Mononuclear cell (primary cell): ENCODE data around the gene ST3GAL2. TPM values are rescaled to one million over a fixed set of nuclear protein-coding genes. Genes with fewer than 3 reads are reported as not detected.

Experiments
- H3K27me3 ChIP-seq: 2 replicates; pipeline ENCODE4 v1.6.0; 2011; ENCODE audit warnings: low read length, control low read depth; ENCODE audit not compliant: insufficient read depth
- H3K4me1 ChIP-seq: 2 replicates; pipeline ENCODE4 v1.5.1; 2011; ENCODE audit warnings: mild to moderate bottlenecking, low read length, control low read depth; ENCODE audit not compliant: insufficient read depth
- H3K4me3 ChIP-seq: 2 replicates; pipeline ENCODE4 v1.5.1; 2011; ENCODE audit warnings: mild to moderate bottlenecking, low read length, moderate library complexity
- H3K9me3 ChIP-seq: 2 replicates; pipeline ENCODE4 v1.5.1; 2011; ENCODE audit warnings: low read depth, mild to moderate bottlenecking, control low read depth, low read length
- total RNA-seq: library from RNA; depleted of rRNA; stranded (reverse); fragments of >200 nt; gene quantifications from one replicate; pipeline ENCODE4 v1.2.3, GENCODE V29; 2012

Gene ST3GAL2, protein sequence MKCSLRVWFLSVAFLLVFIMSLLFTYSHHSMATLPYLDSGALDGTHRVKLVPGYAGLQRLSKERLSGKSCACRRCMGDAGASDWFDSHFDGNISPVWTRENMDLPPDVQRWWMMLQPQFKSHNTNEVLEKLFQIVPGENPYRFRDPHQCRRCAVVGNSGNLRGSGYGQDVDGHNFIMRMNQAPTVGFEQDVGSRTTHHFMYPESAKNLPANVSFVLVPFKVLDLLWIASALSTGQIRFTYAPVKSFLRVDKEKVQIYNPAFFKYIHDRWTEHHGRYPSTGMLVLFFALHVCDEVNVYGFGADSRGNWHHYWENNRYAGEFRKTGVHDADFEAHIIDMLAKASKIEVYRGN
- 18.5 TPM for total RNA-seq

DNA sequence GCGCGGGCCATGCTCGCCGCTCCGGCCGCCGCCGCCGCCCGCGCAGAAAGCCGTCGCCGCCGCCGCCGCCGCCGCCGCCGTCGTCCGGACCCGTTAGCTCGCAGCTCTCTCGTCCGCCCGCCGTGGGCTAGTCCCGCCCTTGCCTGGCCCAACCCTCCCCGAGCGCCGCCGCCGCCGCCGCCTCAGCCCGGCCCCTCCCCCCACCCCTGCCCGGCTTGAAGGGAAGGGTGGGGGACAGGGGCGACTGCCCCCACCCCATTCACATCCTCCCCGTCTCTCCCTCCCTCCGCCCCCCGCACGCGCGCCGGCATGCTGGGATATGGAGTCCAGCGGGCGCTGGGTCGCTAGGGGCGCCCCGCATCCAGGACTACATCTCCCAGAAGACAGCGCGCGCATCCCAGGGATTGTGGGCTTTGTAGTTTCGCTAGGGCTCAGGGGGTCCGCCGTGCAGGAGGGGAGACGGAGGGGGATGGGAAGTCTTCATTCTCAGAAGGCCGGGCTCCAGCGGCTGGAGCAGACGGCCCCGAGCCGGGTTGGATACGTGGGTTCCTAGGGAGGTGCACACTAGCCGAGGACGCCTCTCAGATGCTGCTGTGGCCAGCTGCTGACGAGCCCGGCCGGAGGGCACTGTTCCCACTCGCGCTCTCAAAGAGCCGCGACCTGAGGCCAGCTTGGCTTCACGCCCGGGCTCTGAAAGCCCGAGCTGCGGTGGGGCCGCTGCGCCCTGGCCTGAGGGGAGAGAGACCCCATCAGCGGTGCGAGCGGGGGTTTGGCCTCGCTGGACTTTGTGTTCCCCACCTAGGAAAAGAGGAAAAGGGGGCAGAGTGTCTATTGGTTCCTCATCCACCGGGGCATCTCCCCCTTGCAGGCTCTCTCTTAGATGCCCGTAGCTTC is at the start of gene ST3GAL2:
ST3GAL2 (minus strand) TSS at position 132 of the 894 bp plus-strand sequence. CDS start 40,570 bp downstream, outside the sequence.
- Histone ChIP-seq H3K27me3 (no peaks in the 10 kb centered on the region), H3K4me1 (peaks cover 41% of the 10 kb centered on the region), H3K4me3 (peak within 1 kb of the TSS; percentile 64), H3K9me3 (no peaks in the 10 kb centered on the region)

DNA sequence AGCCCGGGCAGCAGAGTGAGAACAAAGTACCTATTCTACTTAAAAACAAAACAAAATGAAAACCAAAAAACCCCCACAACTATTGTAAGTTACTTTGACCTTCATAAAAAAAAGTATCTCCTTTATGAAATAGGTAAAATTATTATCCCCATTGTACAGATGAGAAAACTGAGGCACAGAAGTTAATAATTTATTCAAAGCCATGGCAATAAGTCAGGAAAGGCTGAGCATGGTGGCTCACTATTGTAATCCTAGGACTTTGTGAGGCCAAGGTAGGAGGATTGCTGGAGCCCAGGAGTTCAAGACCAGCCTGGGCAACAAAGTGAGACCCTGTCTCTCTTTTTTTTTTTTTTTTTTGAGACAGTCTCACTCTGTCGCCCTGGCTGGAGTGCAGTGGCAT is 46.0 kb upstream of the ST3GAL2 start:
- Histone ChIP-seq H3K27me3 (no peaks in the 10 kb centered on the region), H3K9me3 (no peaks in the 10 kb centered on the region), H3K4me1 (no peaks in the 10 kb centered on the region), H3K4me3 (no peak overlapping the region)

DNA sequence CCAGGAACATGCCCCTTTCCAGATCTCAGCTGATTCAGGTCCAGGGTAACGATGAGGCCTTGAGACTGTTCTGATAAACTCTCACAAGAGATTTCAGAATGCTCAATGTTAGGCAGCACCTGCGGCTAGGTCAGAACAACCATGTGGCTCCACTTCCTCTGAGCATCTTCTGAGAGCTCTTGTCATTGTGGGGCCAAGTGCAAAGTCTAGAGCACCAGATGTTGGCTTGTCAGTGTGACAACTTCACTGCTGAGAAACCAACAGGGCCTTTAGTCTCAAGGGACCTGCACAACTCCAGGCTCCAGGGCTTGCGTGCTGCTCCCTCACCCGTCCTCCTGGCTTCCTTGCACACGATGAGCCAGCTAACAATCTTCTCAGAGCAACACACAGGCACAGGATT is 44.5 kb upstream of the ST3GAL2 start:
- Histone ChIP-seq H3K4me3 (no peak overlapping the region), H3K9me3 (no peaks in the 10 kb centered on the region), H3K27me3 (no peaks in the 10 kb centered on the region), H3K4me1 (no peaks in the 10 kb centered on the region)

DNA sequence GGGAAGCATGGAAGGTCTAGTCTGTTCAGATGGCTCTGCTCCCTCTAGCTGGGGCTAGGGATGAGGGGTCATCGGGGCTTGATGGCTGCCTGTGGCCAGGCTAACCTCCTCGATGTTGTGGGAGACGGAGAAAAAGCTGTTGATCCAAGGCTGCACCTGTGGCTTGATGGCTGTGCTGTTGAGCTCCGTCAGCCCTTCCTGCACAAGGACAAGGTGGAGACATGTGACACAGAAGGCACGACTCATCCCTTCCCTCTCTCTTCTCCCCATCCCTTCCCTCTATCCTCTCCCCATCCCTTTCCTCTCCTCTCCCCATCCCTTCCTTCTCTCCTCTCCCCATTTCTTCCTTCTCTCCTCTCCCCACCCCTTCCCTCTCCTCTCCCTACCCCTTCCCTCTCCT is 43.7 kb upstream of the ST3GAL2 start:
- Histone ChIP-seq H3K4me3 (no peak overlapping the region), H3K27me3 (no peaks in the 10 kb centered on the region), H3K4me1 (no peaks in the 10 kb centered on the region), H3K9me3 (no peaks in the 10 kb centered on the region)

DNA sequence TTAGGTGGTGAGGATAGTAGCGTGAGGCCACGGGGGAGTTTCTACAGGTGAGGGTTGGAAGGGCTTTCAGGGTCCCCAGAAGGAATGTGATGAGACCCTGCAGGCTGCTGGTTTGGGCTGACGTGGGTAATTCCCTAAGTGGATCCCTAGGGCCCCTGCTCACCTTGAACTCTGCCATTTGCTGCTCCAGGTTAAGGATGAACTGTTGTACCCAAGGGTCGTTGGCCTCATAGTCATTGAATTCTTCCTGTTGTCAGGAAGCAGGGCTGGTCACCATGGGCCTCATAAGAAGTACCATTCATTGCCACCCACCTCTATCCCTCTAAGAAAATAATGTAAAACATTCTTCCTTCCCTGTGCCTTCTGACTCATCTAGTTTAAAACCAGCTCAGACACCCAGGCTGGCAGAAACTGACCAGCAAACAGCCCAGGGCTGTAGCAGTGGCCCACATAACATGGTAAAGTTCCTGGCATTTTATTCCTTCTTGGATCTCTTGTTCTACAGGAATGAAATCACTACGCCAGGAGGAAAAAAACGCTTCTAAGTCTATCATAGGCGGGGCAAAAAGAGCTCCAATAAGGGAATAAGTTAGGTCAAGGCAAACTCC is 43.1 kb upstream of the ST3GAL2 start:
- H3K4me1 ChIP-seq = no peaks in the 10 kb centered on the region
- H3K9me3 ChIP-seq = no peaks in the 10 kb centered on the region
- H3K27me3 ChIP-seq = no peaks in the 10 kb centered on the region
- H3K4me3 ChIP-seq = no peak overlapping the region

DNA sequence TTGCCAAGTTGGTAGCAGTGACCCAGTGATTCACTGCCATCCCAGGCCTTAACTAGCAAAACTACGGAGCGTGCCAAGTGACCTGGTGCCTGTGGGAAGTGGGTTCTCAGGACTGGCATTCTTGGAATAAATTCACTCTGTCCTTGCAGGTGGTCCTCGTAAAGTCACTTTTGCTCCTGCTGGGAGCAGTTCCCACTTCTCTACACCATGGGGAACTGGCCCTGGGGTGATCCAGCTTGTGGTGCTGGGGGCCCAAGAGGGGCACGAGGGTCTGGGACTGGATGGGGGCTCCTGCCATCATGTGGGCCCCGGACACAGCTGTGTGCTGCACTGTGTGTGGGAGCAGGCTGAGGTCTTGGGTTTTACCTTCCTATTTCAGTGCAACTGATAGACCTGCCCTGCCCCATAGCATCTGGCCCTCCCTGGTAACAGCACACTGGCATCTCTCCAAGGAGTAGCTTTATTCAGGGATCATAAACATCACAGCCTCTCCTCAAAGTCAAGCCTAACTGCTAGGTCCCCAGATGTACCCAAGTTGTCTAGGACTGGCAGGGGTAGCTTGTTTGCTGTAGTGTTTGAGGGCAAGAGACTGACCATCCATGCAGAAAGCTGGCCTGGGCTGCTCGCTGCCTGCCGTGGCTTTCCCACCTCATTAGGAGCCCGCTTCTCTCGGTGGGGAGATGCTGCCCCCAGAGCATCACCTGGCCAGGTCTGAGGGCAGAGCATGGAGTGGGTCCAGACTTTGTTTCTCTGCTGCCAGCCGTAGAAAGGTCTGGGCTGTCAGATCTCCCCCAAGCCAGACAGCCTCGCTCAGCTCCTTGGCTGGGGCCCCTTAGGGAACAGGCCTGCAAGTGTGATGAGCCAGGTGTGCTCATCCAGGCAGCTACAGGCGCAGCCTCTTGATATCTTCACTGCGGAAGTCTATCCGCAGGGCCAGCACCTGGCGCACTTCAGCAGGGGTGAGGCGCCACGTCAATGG is 41.5 kb upstream of the ST3GAL2 start:
- Histone ChIP-seq H3K9me3 (no peaks in the 10 kb centered on the region), H3K4me3 (no peak overlapping the region), H3K27me3 (no peaks in the 10 kb centered on the region), H3K4me1 (no peaks in the 10 kb centered on the region)

DNA sequence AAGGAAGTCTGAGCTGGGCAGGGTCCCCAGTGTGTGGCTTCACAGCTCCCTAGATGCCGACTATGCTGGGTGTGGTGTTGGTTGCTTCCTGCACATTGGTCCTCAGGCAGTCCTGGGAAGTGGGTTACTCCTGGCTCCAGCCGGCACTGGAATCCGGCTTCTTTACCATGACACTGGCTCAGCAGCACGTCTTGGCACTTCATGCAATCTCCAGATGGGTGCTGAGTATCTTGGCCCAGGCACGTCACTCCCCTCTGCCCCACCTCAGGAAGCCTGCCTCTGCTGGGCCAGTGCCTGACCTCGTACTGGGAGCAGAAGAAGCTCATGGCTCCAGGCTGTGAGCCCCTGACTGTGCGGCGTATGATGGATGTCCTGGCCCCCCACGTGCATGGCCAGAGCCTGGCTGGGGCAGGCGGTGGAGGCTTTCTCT is 40.0 kb upstream of the ST3GAL2 start:
- H3K9me3 ChIP-seq = no peaks in the 10 kb centered on the region
- H3K4me3 ChIP-seq = no peak overlapping the region
- H3K27me3 ChIP-seq = no peaks in the 10 kb centered on the region
- H3K4me1 ChIP-seq = no peaks in the 10 kb centered on the region

DNA sequence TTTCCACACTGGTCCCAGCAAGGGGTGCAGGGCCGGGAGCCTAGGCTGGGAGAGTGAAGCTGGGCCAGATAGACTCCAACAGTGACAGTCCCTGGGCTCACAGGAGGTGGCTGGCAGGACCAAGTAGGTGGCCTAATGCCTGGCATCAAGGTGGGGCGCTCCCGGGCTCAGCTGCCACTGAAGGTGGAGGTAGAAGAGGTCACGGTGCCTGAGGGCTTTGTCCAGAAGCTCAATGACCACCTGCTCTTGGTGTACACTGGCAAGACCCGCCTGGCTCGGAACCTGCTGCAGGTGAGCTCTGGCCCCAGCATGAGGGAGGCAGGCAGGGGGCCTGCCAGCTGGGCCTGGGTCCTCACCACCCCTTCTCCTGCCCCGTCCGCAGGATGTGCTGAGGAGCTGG is 39.3 kb upstream of the ST3GAL2 start:
- H3K4me3 ChIP-seq = no peak overlapping the region
- no peaks in the 10 kb centered on the region for H3K4me1 ChIP-seq
- H3K27me3 ChIP-seq = no peaks in the 10 kb centered on the region
- no peaks in the 10 kb centered on the region for H3K9me3 ChIP-seq

DNA sequence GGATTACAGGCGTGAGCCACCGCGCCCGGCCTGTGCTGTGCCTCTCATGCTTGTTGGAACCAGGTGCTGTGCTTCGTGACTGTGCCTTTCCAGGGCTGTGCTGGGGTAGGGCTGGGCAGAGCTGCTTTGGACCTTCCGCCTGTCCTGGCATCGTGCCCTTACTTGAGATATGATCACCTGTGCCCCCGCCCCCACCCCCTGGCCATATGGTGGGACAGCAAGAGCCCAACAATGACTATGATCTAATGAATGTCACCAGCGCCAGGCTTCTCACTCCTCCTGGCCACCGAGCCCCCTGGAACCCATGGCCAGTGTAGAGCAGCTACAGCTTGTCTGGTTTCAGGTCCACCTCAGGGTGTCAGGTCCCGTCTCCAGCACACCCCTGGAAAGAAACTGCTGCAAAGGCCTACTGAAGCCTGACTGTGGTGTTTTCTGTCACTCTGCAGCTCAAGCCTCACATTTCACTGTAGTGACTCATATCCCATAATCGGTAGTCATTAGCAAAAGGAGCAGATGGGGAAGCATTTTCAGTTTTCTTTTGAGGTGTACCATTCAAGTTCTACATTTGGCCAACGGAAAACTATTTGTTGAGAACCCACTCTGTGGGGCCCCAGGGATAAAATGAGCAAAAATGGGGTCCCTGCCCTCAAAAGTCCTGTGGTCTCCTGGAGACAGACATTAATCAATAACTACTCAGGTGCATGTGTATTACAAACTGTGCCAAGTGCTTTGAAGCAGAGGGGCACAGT is 37.5 kb upstream of the ST3GAL2 start:
- Histone ChIP-seq H3K4me1 (no peaks in the 10 kb centered on the region), H3K4me3 (no peak overlapping the region), H3K27me3 (no peaks in the 10 kb centered on the region), H3K9me3 (no peaks in the 10 kb centered on the region)

DNA sequence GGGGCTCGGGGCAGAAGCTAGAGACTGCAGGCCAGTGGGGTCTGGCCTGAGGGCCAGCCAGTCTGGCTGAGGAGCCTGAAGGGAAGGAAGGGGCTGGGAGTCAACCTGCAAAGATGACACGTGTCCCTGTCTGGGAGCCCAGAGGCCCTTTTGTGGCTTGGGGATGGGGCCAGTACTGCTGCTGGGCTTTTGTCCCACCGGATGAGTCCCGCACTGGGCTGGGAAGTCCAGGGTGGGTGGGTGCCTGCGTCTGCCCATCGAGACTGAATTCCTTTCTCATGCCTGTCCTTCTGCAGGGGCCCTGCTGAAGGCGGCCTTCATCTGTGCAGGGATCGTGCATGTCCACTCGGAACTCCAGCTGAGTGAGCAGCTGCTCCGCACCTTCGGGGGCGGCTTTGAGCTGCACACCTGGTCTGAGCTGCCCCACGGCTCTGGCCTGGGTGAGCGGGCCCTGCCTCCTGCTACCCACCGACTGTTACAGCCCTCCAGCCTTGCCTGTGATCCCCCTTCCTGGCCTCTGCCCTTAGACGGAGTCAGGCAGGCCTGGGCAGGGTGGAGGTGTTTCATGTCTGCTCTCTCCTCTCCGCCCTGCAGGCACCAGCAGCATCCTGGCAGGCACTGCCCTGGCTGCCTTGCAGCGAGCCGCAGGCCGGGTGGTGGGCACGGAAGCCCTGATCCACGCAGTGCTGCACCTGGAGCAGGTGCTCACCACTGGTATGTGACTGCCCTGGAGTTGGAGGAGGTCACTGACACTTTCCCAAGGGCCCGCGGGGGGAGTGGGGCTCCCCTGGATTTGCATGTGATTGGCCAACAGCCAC is 36.4 kb upstream of the ST3GAL2 start:
- no peaks in the 10 kb centered on the region for H3K4me1 ChIP-seq
- no peaks in the 10 kb centered on the region for H3K9me3 ChIP-seq
- H3K27me3 ChIP-seq = no peaks in the 10 kb centered on the region
- H3K4me3 ChIP-seq = no peak overlapping the region

DNA sequence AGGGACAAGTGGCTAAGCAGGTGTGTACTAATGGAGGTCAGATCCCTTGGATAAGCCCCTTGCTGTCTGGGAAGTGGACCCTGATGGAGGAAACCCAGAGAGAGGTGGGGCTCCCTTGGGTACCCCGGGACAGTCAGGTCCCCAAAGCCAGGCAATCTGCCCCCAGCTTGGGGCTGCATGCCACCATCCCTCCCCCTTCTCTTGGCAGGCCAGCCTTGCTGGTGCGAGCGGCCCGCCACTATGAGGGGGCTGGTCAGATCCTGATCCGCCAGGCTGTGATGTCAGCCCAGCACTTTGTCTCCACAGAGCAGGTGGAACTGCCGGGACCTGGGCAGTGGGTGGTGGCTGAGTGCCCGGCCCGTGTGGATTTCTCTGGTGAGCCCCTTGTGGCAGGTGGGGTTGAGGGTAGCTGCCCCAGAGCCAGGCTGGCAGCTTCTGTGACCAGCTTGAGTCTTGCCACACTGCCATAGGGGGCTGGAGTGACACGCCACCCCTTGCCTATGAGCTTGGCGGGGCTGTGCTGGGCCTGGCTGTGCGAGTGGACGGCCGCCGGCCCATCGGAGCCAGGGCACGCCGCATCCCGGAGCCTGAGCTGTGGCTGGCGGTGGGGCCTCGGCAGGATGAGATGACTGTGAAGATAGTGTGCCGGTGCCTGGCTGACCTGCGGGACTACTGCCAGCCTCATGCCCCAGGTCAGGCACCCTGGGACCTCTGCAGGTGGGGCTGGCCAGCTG is 35.6 kb upstream of the ST3GAL2 start:
- Histone ChIP-seq H3K4me1 (no peaks in the 10 kb centered on the region), H3K9me3 (no peaks in the 10 kb centered on the region), H3K27me3 (no peaks in the 10 kb centered on the region), H3K4me3 (no peak overlapping the region)

DNA sequence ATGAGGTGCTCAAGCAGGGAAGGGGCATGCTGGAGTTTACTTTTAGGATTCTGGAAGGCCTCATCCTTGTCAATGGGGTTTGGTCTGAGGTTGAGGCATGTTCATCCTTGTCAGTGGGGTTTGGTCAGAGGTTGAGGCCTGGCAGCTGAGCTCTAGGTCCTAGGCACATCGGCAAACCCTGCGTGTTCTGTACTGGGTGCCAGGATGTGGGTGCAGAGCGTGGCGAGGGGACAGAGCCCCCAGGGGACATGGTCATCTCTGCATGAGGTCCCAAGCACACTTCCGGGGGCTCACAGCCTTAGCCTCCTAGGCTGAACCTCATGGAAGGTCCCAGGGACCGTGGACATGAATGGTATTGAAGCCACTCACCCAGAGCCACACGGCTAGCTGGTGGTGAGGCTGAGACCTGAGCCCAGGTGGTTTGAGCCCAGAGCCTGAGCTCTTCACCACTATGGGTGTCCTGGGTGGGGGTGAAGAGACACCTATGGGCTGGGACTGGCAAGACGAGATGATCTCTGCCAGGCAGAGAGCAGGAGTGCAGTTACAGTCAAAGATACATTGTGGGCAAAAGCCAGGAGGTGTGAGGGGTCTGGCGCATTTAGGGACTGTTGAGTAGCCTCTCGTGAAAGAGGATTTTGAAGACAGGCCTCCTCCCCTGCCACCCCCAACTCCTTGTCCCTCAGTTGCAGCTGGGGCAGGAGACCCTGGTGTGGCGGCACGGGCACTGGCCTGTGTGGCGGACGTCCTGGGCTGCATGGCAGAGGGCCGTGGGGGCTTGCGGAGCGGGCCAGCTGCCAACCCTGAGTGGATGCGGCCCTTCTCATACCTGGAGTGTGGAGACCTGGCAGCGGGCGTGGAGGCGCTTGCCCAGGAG is 34.8 kb upstream of the ST3GAL2 start:
- Histone ChIP-seq H3K4me3 (no peak overlapping the region), H3K27me3 (no peaks in the 10 kb centered on the region), H3K4me1 (no peaks in the 10 kb centered on the region), H3K9me3 (no peaks in the 10 kb centered on the region)
